Uterus (tissue), 2 donors: ENCODE measurements around the gene NXPH2.

Experiments
- POLR2A ChIP-seq, 2 donors: fragments of 450-650 bp; IDR thresholded peaks; one replicate each; pipeline ENCODE4 v1.6.1; 2016; ENCODE audit warnings: antibody characterized with exemption in 2 of 2, mild to moderate bottlenecking in 1 of 2, moderate library complexity in 1 of 2
- TF ChIP-seq, protein P1 (sequence below), 4 experiments: fragments of 200-600 bp in 2 of 4; fragments of 450-650 bp in 2 of 4; sonication (generic) in 2 of 4; IDR thresholded peaks; one replicate each; pipeline ENCODE4 v1.5.1; 2016 to 2019; ENCODE audit warnings: antibody characterized with exemption in 4 of 4, mild to moderate bottlenecking in 2 of 4, moderate library complexity in 1 of 4

DNA sequence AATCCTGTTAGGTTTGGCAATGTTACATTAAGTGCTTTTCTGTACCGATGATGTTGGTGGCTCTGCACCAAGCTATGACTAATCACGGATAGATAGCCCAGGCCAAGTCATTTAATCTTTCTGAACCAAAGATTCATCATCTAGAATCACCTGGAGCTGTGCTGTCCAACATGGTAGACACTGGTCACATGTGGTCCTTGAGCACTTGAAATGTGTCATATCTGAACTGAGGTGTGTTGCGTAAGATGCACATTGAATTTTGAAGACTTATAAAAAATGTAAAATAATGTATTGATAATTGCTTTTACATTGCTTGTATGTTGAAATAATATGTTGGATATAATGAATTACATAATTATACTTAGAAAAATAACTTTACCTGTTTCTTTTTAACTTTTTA is 39.8 kb upstream of the NXPH2 start:
- TF ChIP-seq, protein P1, sequence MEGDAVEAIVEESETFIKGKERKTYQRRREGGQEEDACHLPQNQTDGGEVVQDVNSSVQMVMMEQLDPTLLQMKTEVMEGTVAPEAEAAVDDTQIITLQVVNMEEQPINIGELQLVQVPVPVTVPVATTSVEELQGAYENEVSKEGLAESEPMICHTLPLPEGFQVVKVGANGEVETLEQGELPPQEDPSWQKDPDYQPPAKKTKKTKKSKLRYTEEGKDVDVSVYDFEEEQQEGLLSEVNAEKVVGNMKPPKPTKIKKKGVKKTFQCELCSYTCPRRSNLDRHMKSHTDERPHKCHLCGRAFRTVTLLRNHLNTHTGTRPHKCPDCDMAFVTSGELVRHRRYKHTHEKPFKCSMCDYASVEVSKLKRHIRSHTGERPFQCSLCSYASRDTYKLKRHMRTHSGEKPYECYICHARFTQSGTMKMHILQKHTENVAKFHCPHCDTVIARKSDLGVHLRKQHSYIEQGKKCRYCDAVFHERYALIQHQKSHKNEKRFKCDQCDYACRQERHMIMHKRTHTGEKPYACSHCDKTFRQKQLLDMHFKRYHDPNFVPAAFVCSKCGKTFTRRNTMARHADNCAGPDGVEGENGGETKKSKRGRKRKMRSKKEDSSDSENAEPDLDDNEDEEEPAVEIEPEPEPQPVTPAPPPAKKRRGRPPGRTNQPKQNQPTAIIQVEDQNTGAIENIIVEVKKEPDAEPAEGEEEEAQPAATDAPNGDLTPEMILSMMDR (IDR thresholded peaks at IDR 0.05), result no peak
- no peak for TF ChIP-seq POLR2A (IDR thresholded peaks at IDR 0.05)
